ENCODE results near the gene MOGAT3.

The MOGAT3 gene

DNA sequence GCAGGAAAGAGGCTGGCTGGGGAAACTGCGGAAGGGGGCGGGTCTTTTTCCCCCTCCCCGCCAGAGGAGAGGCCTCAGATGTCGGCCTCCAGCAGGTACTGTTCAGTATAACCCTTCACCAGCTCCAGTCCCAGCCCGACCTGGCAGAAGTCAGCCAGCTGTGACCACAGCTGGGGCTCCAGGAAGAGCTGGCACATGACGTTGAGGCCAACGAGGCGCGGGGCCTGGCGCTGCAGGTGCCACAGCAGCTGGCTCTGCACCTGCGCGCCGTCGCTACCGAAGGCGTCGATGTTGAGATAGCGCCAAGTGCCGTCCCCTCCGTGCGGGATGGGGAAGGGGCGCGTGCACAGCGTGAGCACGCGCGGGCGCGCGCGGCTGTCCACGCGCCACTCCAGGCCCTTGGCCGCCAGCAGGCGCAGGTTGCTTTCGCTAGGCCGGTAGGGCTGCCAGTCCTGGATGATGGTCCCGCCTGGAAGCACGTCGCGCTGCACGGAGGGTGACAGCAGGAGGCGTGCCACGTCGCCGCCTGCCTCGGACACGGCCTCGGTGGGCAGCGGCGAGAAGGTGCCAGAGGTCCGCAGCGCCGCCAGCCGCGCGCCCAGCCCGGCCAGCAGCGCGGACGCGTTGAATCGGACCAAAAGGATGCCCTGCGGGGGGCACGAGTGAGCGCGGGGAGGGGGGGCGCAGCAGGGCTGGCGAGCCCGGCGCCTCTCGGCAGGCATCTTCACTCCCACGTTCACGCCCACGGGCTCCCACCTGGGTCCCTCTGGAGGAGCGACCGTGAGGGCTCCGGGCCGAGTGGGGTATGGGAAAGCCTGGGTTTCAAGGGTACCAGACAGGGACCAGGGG, 28.6 kb downstream of the MOGAT3 start:
- DNase-seq, result peak; percentile 62

GRCh38 chr7:101171442-101171837, 29.4 kb downstream of the MOGAT3 start:
- no peak for DNase-seq

- DNase-seq, result no peak
These were observed 30.0 kb downstream of the MOGAT3 start for GRCh38 chr7:101170617-101171441.

- DNase-seq, result peak; percentile 76
These were observed 30.8 kb downstream of the MOGAT3 start for GRCh38 chr7:101169838-101170551.

DNA sequence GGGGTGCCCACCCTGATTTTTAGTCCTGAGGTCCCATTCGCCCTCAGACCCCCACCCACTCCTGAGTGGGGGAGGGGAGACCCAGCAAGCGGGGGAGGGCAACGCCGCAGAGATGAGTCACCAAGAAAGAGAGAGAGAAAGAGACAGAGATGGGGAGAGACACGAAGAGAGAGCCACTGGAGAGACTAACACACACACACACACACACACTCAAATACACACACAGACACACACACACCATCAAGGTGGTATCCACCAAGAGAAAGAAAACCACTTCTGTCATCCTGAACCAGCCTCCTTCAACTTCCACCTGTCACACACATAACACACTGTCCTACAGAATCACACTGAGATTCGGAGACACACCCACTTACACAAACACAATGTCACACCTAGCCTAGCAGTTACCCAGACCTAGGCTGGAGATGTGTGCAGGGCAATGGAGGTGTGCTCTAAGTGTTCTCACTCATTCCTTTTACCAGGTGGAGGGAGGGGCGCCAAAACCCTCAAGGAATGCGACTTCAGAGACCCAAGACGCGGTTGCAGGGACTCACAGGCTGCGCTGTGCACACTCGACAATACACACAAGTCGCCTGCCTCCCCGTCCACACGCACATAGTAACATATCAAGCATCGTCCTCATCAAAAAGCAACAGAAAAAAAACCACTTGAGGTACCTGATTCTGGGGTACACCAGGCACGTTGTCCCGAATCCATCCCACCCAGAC, 31.6 kb downstream of the MOGAT3 start:
- peak; percentile 52 for DNase-seq

GRCh38 chr7:101168412-101169049, 32.3 kb downstream of the MOGAT3 start:
- DNase-seq, result no peak

GRCh38 chr7:101167645-101168411, 33.0 kb downstream of the MOGAT3 start:
- no peak for DNase-seq

DNA sequence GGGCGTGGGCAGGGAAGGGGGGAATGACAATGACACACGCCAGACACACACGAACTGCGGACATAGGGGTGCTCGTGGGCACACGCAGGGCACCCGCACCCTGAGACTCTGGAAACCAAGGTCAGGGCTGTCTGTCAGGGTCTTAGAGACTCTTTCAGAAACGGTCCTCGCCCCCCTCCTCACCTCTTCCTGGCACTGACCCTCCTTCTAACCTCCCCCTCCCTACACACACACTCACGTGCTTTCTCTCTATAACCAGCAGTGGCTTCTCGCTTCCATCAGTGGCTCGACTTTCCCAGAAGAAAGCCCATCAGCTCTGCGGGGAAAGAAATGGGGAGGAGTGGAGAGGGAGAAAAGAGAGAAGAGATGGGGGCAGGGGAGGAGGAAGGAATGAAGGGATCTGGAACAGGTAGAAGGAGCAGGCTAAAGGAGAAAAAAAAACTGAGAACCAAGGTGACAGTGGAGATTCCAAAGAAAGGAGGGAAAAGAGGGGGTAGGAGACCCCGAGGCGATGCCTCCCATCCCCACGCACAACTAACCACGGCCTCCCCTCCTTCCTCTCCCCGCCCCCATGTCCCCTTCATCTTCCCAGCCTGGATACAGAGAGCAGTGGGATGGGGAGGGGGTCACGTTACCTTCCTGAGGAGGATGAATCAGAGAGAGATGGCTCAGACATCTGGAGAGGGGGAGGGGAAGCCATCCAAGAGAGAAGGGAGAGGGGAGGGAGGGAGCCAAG, 33.8 kb downstream of the MOGAT3 start:
- DNase-seq, result no peak

GRCh38 chr7:101166648-101166908, 34.3 kb downstream of the MOGAT3 start:
- DNase-seq, result no peak

- no peak for DNase-seq
These were observed 34.7 kb downstream of the MOGAT3 start for GRCh38 chr7:101165958-101166647.

DNA sequence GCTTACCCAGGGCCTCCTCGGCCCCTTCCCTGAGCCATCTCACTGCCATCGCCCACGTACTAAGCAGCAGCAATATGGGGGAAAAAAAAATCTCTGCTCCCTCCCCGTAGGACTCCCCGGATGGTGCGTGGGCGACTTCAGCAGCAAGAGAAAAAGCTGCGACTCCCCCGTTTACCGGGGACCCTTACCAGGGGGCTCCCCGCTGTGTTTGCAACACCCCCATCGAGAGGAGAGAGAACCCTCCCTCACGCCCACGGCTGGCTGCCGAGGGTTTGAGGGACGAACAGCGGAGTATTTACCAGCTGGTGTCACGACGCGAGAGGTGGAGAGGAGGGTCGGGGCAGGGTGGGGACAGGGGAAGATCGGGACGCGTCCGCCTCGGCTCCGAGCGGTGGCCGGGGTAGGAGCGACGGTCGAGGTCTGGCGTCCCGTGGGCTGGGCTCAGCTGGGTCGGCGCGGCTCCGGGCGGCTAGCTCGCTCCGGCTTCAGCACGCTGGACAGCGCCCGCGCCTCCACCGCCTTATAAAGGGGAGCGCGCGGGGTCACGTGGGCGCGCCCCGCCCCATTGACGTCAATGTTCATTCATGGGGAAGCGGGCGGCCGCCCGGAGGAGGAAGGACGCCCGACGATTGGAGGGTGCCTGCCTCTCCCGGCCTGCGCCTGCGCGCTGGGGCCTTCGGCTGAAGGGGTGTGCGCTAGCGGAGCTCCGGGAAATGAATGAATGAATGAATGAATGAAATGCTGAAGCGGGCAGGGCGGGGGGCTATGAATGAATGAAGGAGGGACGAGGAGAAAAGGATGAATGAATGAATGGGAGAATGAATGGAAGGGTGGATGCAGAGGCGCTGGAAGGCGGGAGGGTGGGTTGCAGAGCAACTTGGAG, 35.5 kb downstream of the MOGAT3 start, which contains the start of gene VGF:
VGF (minus strand) TSS at position 495 of the 883 bp plus-strand sequence. CDS start 726 bp downstream, outside the sequence.
- peak; percentile 86 for DNase-seq

DNA sequence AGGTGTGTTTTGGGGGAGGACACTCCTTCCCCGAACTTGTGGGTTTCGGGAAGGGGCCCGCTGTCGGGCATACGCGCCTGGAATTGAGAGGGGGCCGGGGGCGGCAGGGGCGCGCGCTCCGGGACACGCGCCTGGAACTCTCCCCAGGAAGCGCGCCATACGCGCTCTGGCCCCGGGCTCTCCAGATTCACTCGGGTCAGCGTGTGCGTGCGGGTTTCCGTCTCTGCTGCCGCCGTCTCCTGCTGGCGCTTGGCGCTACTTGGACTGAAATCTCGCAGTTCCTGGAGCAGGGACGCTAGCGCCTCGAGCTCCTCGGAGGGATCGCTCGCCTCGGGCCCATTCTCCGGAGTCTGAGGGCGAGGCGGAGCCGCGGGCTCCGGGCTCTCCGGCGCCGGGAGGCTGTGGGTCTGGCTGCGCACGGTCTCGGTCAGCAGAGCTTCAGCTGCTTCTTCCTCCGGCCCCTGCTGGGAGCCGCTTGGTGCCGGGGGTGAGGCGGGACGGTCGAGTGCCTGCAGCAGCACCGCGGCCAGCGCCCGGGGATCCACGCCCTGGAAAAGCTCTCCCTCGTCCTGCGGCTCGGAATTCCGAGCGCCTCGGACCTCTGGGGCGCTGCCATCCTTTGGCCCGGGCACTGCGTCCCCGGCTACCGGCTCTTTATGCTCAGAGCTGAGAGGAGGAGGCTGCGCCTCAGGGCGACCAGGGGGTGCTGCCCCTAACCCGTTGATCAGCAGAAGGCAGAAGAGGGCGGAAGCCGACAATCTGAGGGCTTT, 36.6 kb downstream of the MOGAT3 start:
- peak; percentile 70 for DNase-seq

DNA sequence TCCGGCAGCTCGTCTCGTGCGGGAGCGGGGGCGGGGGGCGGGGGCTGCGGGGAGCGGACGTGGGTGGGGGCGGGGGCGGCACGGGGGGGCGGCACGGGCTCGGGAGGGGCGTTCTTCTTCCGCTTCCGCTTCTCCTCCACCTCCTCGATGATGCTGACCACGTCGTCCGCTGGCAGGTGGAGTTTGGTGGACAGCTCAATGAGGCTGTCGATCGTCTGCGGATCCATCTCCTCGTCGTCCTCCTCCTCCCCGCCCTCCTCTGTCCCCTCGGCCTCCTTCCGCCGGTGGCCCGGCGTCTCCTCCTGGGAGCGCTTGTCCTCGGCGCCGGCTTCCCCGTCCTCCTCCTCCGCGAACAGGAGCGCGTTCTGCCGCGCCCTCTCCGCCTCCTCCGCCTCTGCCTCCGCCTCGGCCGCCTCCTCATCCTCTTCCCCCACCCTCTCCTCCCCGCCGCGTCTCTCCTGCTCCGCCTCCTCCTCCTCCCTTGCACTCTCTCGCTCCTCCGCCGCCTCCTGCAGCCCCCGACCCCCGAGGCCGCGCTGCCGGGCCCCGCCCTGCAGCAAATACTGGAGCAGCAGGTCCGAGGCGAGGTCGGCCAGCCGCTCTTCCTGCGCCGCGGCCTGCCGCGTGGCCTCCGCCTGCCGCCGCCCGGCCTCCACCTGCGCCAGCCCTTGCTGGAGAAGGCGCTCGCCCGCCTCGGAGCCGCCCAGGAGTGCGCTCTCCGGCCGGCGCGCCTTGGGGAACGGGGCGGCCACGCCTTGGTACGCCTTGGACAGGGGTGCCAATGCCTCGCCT, 37.4 kb downstream of the MOGAT3 start:
- DNase-seq, result peak; percentile 55

GRCh38 chr7:101162551-101163278, 38.1 kb downstream of the MOGAT3 start:
- peak; percentile 54 for DNase-seq

DNA sequence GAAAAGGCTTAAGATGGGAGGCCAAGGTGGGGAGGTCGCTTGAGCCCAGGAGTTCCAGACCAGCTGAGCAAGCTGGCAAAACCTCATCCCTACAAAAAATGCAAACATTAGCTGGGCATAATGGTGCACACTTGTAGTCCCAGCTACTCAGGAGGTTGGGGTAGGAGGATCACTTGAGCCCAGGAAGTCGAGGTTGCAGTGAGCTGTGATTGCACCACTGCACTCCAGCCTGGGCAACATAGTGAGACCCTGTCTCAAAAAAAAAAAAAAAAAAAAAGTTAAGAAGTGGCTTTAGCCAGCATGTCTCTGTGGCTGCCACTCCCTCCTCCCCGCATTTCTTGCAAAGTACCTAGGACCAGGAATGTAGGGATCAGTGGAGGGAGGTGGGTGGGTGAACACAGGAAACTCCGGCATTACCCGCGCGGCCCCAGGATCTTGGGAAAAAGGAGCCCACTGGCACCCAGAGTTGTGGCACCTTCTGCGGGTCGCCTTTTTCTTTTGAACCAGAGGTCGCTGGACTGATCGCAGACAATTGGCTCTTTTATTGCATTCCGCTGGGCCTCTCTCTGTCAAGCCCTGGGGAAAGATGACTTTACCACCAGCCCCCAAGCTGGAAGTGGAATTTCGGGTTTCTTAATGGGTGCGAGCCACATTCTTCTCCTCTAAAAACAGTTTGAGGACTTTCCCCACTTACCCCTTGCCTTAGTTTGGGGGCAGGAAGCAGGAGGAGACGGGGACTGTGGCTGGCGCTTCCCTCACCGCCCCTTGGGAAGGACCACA, 39.0 kb downstream of the MOGAT3 start:
- DNase-seq, result no peak
